HG02943 (cell line): ENCODE measurements around the gene TBXT.

Experiments
- ATAC-seq: cut with Tn5 transposase; IDR thresholded peaks from one replicate; pipeline ENCODE4 v1.9.1; 2021; ENCODE audit warnings: mild to moderate bottlenecking, low read depth, moderate library complexity; ENCODE audit not compliant: unreplicated experiment

Gene TBXT

GRCh38 chr6:166121726-166122125 is 45.9 kb downstream of the TBXT start:
- ATAC-seq = no peak

DNA sequence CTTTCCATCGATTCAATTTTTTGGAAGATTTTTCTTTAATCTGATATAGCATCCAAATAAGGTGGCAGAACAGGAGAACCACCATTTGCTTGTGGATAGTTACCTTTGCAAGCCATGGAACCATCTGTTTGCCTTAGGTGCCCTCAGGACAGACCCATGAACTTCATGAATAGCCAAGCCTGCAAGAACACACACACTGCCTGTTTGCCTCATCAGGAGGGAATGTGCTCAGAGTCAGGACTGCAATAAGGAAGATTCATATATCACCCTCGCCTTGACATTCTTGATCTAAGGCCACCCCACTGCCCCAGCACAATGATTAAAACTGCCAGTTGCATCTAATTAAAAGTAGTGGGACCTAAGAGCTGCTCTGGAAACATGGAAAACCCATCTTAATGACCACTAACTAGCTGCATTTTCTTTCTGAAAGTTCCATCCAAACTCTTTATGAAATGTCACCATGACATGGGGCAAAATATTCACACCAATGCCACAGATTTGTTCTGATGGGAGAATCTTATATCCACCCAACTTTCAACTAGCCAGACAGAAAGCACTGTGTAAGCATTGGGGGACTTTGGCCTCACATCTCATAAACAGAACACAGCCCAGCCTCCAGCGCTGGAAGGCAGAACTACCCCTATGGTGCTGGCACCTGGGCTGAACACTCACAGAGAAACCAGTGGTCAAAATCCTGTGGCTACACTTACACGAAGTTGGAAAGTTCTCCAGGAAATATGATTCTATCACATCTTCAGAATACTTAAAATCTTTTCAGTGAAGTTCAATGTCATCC is 48.3 kb downstream of the TBXT start:
- ATAC-seq = no peak

- no peak for ATAC-seq
Observed at GRCh38 chr6:166115609-166116008, 52.0 kb downstream of the TBXT start.

DNA sequence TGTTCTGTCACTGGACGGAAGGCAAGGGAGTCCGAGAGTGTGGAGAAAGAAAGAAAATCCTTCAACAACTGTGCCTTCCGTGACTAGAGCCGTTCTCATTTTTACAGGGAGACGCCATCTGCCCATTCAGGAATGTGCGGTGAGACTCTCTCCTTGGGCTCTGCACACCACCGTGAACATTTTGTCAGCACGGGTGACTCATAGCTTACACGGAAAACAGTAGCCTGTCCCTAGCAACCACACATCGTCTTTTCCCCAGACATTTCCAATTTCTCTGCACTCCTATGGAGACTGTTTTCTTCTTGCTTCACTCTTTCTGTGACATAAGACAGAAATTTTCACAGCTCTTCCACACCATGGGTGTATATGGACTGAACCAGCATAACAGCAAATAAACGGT is 55.1 kb downstream of the TBXT start:
- no peak for ATAC-seq

DNA sequence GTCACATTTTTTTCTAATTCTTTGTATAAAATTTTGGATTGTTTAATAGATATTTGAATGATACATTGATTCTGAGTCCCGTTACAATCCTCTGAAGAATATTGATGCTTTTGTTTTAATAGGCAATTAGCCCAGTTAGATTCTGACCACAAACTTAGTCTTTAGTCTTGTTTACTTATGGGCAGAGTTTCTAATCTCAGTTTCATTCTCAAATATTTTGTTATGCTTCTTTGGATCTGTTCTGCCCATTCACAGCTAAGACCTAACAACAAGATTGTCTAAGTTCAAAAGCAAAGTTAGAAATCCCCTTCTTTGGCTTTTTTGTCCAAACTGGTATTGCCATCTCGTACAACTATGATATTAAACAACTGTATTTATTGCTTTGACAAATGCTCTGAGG is 58.0 kb downstream of the TBXT start:
- ATAC-seq = peak; percentile 53
